Mesothelial cell of epicardium (in vitro differentiated cells): ENCODE results near the gene AMN. TPM values are rescaled to one million over a fixed set of nuclear protein-coding genes. Genes with fewer than 3 reads are reported as not detected.
A peak's percentile ranks its signal among the peaks of the same experiment; 100 is the strongest.
"Not testable (repeated sequence)": the region's sequence is repeated elsewhere in the genome, so short reads cannot be mapped to it uniquely, and the experiment has no call there.

Source experiments
- DNase-seq, 2 experiments: peaks; one replicate each; pipeline ENCODE4 v3.0.0; 2021; ENCODE audit warnings: low spot score in 2 of 2; ENCODE audit not compliant: unreplicated experiment in 2 of 2
- H3K27ac Mint-ChIP-seq: 2 replicates; pipeline ENCODE4 v1.8.0; 2021; ENCODE audit warnings: mixed read lengths
- H3K27me3 Mint-ChIP-seq: 2 replicates; pipeline ENCODE4 v1.8.0; 2021; ENCODE audit warnings: low read depth, mixed read lengths
- H3K36me3 Mint-ChIP-seq: 2 replicates; pipeline ENCODE4 v1.8.0; 2021; ENCODE audit warnings: mixed read lengths
- H3K4me1 Mint-ChIP-seq: 2 replicates; pipeline ENCODE4 v1.8.0; 2021; ENCODE audit warnings: mixed read lengths
- H3K4me3 Mint-ChIP-seq: 2 replicates; pipeline ENCODE4 v1.8.0; 2021; ENCODE audit warnings: mild to moderate bottlenecking, moderate library complexity, mixed read lengths
- H3K9me3 Mint-ChIP-seq: 2 replicates; pipeline ENCODE4 v1.8.0; 2021; ENCODE audit warnings: mixed read lengths
- total RNA-seq: library from RNA; stranded (reverse); gene quantifications from 3 replicates; pipeline ENCODE4 v1.2.1, GENCODE V29; 2021
- TF ChIP-seq, protein P1 (sequence below): fragments of 200-600 bp; sonication (generic); IDR thresholded peaks from one replicate; pipeline ENCODE4 v1.5.0; 2021; ENCODE audit warnings: antibody characterized with exemption; ENCODE audit not compliant: unreplicated experiment

AMN gene
- total RNA-seq, 1 donor from 2014 or later, result 2.5 TPM

- H3K9me3 Mint-ChIP-seq, result no peaks in the 10 kb centered on the region
Measured at GRCh38 chr14:102926104-102926503, 3.6 kb downstream of the AMN start.

GRCh38 chr14:102926840-102927239, 4.4 kb downstream of the AMN start:
- not testable (repeated sequence) for H3K36me3 Mint-ChIP-seq, H3K9me3 Mint-ChIP-seq, H3K27ac Mint-ChIP-seq, H3K4me3 Mint-ChIP-seq, DNase-seq, H3K4me1 Mint-ChIP-seq
- peaks cover 44% of the 10 kb centered on the region for H3K27me3 Mint-ChIP-seq

More at GRCh38 chr14:102926104-102926503, 3.6 kb downstream of the AMN start:
- H3K27ac Mint-ChIP-seq, result no peak overlapping the region
- peaks cover 38% of the 10 kb centered on the region for H3K27me3 Mint-ChIP-seq
- DNase-seq, result no peak
- TF ChIP-seq, protein P1, sequence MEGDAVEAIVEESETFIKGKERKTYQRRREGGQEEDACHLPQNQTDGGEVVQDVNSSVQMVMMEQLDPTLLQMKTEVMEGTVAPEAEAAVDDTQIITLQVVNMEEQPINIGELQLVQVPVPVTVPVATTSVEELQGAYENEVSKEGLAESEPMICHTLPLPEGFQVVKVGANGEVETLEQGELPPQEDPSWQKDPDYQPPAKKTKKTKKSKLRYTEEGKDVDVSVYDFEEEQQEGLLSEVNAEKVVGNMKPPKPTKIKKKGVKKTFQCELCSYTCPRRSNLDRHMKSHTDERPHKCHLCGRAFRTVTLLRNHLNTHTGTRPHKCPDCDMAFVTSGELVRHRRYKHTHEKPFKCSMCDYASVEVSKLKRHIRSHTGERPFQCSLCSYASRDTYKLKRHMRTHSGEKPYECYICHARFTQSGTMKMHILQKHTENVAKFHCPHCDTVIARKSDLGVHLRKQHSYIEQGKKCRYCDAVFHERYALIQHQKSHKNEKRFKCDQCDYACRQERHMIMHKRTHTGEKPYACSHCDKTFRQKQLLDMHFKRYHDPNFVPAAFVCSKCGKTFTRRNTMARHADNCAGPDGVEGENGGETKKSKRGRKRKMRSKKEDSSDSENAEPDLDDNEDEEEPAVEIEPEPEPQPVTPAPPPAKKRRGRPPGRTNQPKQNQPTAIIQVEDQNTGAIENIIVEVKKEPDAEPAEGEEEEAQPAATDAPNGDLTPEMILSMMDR, result no peak
- no peak overlapping the region for H3K4me3 Mint-ChIP-seq
- peaks cover 2% of the 10 kb centered on the region for H3K4me1 Mint-ChIP-seq
- H3K36me3 Mint-ChIP-seq, result no peaks in the 10 kb centered on the region

DNA sequence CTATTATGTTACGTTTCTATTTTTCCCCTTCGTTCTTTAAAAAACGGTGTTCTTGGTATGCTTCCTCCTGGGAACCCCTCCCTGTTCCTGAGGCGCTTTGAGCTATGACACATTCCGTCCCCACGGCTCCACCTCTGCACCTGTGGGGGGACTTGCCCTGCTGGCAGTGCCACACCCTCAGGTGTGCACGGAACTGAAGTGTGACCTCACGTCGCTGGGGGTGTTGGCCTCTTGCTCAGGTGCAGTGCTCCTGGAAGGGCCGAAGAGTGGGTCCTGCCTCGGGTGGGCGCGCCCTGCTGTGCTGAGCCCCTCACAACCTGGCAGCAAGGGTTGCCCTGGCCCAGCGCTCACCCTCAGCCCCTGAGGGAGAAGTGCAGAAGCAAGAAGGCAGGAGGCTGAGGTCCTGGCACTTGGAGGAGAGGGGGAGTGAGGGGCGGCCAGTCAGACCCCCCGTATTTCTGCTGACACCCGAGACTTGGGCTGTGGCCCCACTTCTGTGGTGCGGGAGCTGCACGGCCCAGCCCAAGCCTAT, 4.9 kb downstream of the AMN start:
- Mint-ChIP-seq H3K27me3 (peaks cover 44% of the 10 kb centered on the region), H3K4me3 (peak overlapping the region; percentile 64), H3K36me3 (no peaks in the 10 kb centered on the region), H3K27ac (no peak overlapping the region), H3K4me1 (peaks cover 2% of the 10 kb centered on the region), H3K9me3 (no peaks in the 10 kb centered on the region)
- DNase-seq, result no peak
- TF ChIP-seq, protein P1, result no peak

DNA sequence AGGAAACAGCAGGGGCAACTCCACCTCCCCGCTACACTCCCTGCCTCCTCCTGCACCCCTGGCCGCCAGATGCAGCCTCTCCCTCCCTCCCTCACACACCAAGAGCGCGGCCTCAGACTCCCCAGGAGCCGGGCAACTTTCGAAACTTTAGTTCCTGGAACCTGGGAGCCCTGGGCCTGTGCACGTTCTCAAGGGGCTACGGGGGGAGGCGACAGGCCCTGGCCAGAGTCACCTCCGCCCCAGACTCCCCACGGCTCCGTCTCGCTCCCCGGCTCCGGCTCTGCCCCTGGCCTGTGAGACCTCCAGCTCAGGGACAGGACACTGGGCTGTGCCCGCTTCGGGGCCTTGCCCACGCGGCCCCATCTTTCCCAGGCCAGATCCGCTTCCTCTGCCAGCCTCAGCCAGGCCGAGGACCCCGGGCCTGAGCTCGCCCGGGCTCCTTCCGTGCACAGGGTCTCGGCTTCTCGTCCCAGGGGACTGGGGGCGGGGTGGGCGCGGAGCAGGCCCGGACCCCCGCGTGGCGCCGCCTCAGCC, 5.5 kb downstream of the AMN start:
- Mint-ChIP-seq H3K27me3 (peaks cover 44% of the 10 kb centered on the region), H3K4me3 (peak overlapping the region; percentile 64)

GRCh38 chr14:102928412-102929240, 6.2 kb downstream of the AMN start:
- DNase-seq, result peak; percentile 72 to 82
- no peaks in the 10 kb centered on the region for H3K9me3 Mint-ChIP-seq
- peaks cover 2% of the 10 kb centered on the region for H3K4me1 Mint-ChIP-seq
- no peak overlapping the region for H3K27ac Mint-ChIP-seq
- peak overlapping the region; percentile 64 for H3K4me3 Mint-ChIP-seq
- H3K27me3 Mint-ChIP-seq, result peaks cover 44% of the 10 kb centered on the region
- TF ChIP-seq, protein P1, result no peak
- peaks cover 2% of the 10 kb centered on the region for H3K36me3 Mint-ChIP-seq

More for the DNA sequence above, 5.5 kb downstream of the AMN start:
- TF ChIP-seq, protein P1, result no peak
- no peak for DNase-seq
- Mint-ChIP-seq H3K9me3 (no peaks in the 10 kb centered on the region), H3K4me1 (peaks cover 2% of the 10 kb centered on the region), H3K36me3 (no peaks in the 10 kb centered on the region), H3K27ac (no peak overlapping the region)
